ENCODE measurements around the gene PAQR5. TPM values are rescaled to one million over a fixed set of nuclear protein-coding genes. Genes with fewer than 3 reads are reported as not detected.
A peak's percentile ranks its signal among the peaks of the same experiment; 100 is the strongest.

Gene PAQR5
- total RNA-seq, 1 experiment from 2014 or later = 3.4 TPM

GRCh38 chr15:69375151-69375790 lies 76.6 kb downstream of the PAQR5 start:
- no peaks in the 10 kb centered on the region for H3K27me3 Mint-ChIP-seq (ENCODE audit: insufficient read depth, unreplicated experiment)
- Histone ChIP-seq H3K4me1 (no peaks in the 10 kb centered on the region), H3K27me3 (replicated peaks; ENCODE audit: control insufficient read depth, insufficient read depth, low read length) (no peaks in the 10 kb centered on the region), H3K4me3 (ENCODE audit: low read depth, low read length) (no peak overlapping the region), H3K36me3 (ENCODE audit: control insufficient read depth, insufficient read depth, low read length) (no peaks in the 10 kb centered on the region), H3K9me3 (no peaks in the 10 kb centered on the region)
- ChIA-PET POLR2A (no interaction called here), CTCF (no interaction called here)
- no peak for TF ChIP-seq CTCF (IDR thresholded peaks at IDR 0.05; ENCODE audit: insufficient read depth in 1 of 2, low read depth in 1 of 2, low read length in 1 of 2, severe bottlenecking in 1 of 2, unreplicated experiment in 1 of 2)
- no peak overlapping the region for H3K27ac Mint-ChIP-seq (ENCODE audit: unreplicated experiment)
- H3K36me3 Mint-ChIP-seq (ENCODE audit: insufficient read depth, unreplicated experiment) = no peaks in the 10 kb centered on the region
- H3K9me3 Mint-ChIP-seq (ENCODE audit: unreplicated experiment) = peaks cover 10% of the 10 kb centered on the region
- intact Hi-C loops (cut with micrococcal nuclease; ENCODE audit: unreplicated experiment) = no loop called here
- no peaks in the 10 kb centered on the region for H3K4me1 Mint-ChIP-seq (ENCODE audit: low read depth, unreplicated experiment)
- H3K4me3 Mint-ChIP-seq (ENCODE audit: unreplicated experiment) = no peak overlapping the region
- DNase-seq = no peak
- BruUV-seq (replicated peaks) = no TSS peak

DNA sequence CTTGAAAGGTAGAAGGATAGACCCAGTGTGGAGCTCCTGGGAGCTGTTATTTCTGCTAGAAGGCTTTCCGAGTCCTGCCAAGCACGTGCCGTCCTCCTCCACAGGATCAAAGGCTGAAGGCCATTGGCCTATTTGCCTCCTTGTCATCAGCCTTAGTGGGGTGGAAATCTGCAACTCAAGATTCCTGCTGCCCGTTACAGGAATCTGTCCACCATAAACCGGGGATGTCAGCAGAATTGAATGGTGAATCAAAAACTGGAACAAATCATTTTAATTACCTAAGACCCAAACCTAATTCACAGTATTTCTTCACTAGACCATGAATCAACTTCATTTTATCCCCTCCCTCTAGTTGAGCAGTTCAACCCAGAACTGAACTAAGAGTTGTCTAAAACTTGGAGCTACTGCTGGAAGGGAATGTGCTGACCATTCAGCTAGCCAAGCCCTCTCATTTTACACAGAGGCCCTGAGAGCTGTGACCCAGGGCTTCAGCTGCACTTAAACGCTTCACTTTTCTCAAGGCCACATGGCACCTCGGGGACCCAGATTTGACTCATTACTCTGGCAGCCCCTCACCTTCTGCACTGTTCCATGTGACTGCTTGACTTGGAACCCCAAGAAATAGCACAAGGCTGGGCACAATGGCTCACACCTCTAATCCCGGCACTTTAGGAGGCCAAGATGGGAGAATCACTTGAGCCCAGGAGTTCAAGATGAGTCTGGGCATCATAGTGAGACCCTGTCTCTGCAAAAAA lies 78.7 kb downstream of the PAQR5 start:
- Mint-ChIP-seq H3K27me3 (ENCODE audit: insufficient read depth, unreplicated experiment) (no peaks in the 10 kb centered on the region), H3K4me1 (ENCODE audit: low read depth, unreplicated experiment) (no peaks in the 10 kb centered on the region), H3K4me3 (ENCODE audit: unreplicated experiment) (no peak overlapping the region), H3K9me3 (ENCODE audit: unreplicated experiment) (peaks cover 10% of the 10 kb centered on the region), H3K36me3 (ENCODE audit: insufficient read depth, unreplicated experiment) (no peaks in the 10 kb centered on the region), H3K27ac (ENCODE audit: unreplicated experiment) (no peak overlapping the region)
- TF ChIP-seq CTCF (IDR thresholded peaks at IDR 0.05; ENCODE audit: insufficient read depth in 1 of 2, low read depth in 1 of 2, low read length in 1 of 2, severe bottlenecking in 1 of 2, unreplicated experiment in 1 of 2) = no peak
- H3K27me3 ChIP-seq (replicated peaks; ENCODE audit: control insufficient read depth, insufficient read depth, low read length) = no peaks in the 10 kb centered on the region
- no peaks in the 10 kb centered on the region for H3K36me3 ChIP-seq (ENCODE audit: control insufficient read depth, insufficient read depth, low read length)
- intact Hi-C loops (cut with micrococcal nuclease; ENCODE audit: unreplicated experiment) = no loop called here
- CTCF ChIA-PET = no interaction called here
- H3K4me1 ChIP-seq = no peaks in the 10 kb centered on the region
- POLR2A ChIA-PET = no interaction called here
- H3K9me3 ChIP-seq = no peaks in the 10 kb centered on the region
- no peak overlapping the region for H3K4me3 ChIP-seq (ENCODE audit: low read depth, low read length)
- BruUV-seq (replicated peaks) = no TSS peak
- DNase-seq = no peak

- H3K36me3 Mint-ChIP-seq (ENCODE audit: insufficient read depth, unreplicated experiment) = no peaks in the 10 kb centered on the region
- no peaks in the 10 kb centered on the region for H3K9me3 ChIP-seq
- no peaks in the 10 kb centered on the region for H3K4me1 Mint-ChIP-seq (ENCODE audit: low read depth, unreplicated experiment)
- no peaks in the 10 kb centered on the region for H3K27me3 Mint-ChIP-seq (ENCODE audit: insufficient read depth, unreplicated experiment)
- H3K4me1 ChIP-seq = no peaks in the 10 kb centered on the region
- ChIA-PET CTCF (no interaction called here), POLR2A (no interaction called here)
- no peak overlapping the region for H3K27ac Mint-ChIP-seq (ENCODE audit: unreplicated experiment)
- intact Hi-C loops (cut with micrococcal nuclease; ENCODE audit: unreplicated experiment) = no loop called here
- H3K9me3 Mint-ChIP-seq (ENCODE audit: unreplicated experiment) = no peaks in the 10 kb centered on the region
- H3K36me3 ChIP-seq (ENCODE audit: control insufficient read depth, insufficient read depth, low read length) = no peaks in the 10 kb centered on the region
- TF ChIP-seq CTCF (IDR thresholded peaks at IDR 0.05; ENCODE audit: insufficient read depth in 1 of 2, low read depth in 1 of 2, low read length in 1 of 2, severe bottlenecking in 1 of 2, unreplicated experiment in 1 of 2) = peak in 1 of 2 experiments; percentile 44
- DNase-seq = peak in 1 of 2 experiments; percentile 22
- H3K27me3 ChIP-seq (replicated peaks; ENCODE audit: control insufficient read depth, insufficient read depth, low read length) = no peaks in the 10 kb centered on the region
- H3K4me3 ChIP-seq (ENCODE audit: low read depth, low read length) = no peak overlapping the region
- BruUV-seq (replicated peaks) = no TSS peak
- H3K4me3 Mint-ChIP-seq (ENCODE audit: unreplicated experiment) = no peak overlapping the region
These were observed 81.5 kb downstream of the PAQR5 start for GRCh38 chr15:69380100-69380725.
